ENCODE data around the gene DLX3.
"Not testable (repeated sequence)": the region's sequence is repeated elsewhere in the genome, so short reads cannot be mapped to it uniquely, and the experiment has no call there.

DLX3 gene

GRCh38 chr17:49995055-49995738, at the start of gene DLX3:
Gene DLX3, minus strand, starts transcription at chr17:49995224. Its CDS starts 226 bp downstream, at chr17:49994998.
- CTCF ChIA-PET = interaction anchor here (0.9 to 7.8 kb wide), 12 partner anchors 11 to 438 kb away, joined by 3 to 171 read pairs (median 28); no protein-coding TSS in a partner anchor
- TF ChIP-seq CTCF (IDR thresholded peaks at IDR 0.05; ENCODE audit: control extremely low read depth, extremely low read depth, low read depth, missing control alignments) = no peak
- POLR2A ChIA-PET = no interaction called here
- no peak for DNase-seq (ENCODE audit: extremely low spot score)

- DNase-seq (ENCODE audit: extremely low spot score) = no peak
- TF ChIP-seq CTCF (IDR thresholded peaks at IDR 0.05; ENCODE audit: control extremely low read depth, extremely low read depth, low read depth, missing control alignments) = no peak
- ChIA-PET POLR2A (no interaction called here), CTCF (interaction anchor here (1.4 to 3.7 kb wide), 3 partner anchors 41 to 50 kb away, joined by 3 to 16 read pairs (median 4); partner anchors contain the start of gene PDK2)
Measured at GRCh38 chr17:50044483-50044882, 49.5 kb upstream of the DLX3 start.

- ChIA-PET POLR2A (no interaction called here), CTCF (interaction anchor here (3.7 kb wide), 1 partner anchor 51 kb away, joined by 16 read pairs; the partner anchor contains the start of gene PDK2)
- no peak for DNase-seq (ENCODE audit: extremely low spot score)
- no peak for TF ChIP-seq CTCF (IDR thresholded peaks at IDR 0.05; ENCODE audit: control extremely low read depth, extremely low read depth, low read depth, missing control alignments)
Measured at GRCh38 chr17:50043290-50044148, 48.5 kb upstream of the DLX3 start.

DNA sequence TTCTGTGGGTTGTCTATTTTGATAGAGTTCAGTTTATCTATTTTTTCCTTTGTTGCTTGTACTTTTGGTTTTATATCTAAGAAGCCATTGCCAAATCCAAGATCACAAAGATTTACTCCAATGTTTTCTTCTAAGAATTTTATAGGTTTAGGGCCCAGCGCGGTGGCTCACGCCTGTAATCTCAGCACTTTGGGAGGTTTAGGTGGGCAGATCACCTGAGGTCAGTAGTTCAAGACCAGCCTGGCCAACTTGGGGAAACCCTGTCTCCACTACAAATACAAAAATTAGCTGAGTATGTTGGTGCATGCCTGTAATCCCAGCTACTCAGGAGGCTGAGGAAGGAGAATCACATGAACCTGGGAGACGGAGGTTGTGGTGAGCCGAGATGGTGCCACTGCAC, 47.2 kb upstream of the DLX3 start:
- DNase-seq (ENCODE audit: extremely low spot score) = no peak
- TF ChIP-seq CTCF (IDR thresholded peaks at IDR 0.05; ENCODE audit: control extremely low read depth, extremely low read depth, low read depth, missing control alignments) = no peak
- ChIA-PET CTCF (no interaction called here), POLR2A (no interaction called here)

GRCh38 chr17:50040496-50040895, 45.5 kb upstream of the DLX3 start:
- CTCF ChIA-PET = interaction anchor here (1.0 to 1.4 kb wide), 2 partner anchors 10 to 54 kb away, joined by 3 read pairs; no protein-coding TSS in a partner anchor
- POLR2A ChIA-PET; DNase-seq (ENCODE audit: extremely low spot score): not testable (repeated sequence)

- CTCF ChIA-PET = interaction anchor here (1.4 to 5.1 kb wide), 3 partner anchors 13 to 55 kb away, joined by 3 to 24 read pairs (median 6); no protein-coding TSS in a partner anchor
- no peak for TF ChIP-seq CTCF (IDR thresholded peaks at IDR 0.05; ENCODE audit: control extremely low read depth, extremely low read depth, low read depth, missing control alignments)
- DNase-seq (ENCODE audit: extremely low spot score) = no peak
- POLR2A ChIA-PET = no interaction called here
Measured at GRCh38 chr17:50039058-50039457, 44.0 kb upstream of the DLX3 start.
